DOHH2 (cell line): ENCODE results near the gene FASTK.
A peak's percentile ranks its signal among the peaks of the same experiment; 100 is the strongest.

Experiments used
- CTCF ChIP-seq: fragments of 200-600 bp; sonication (generic); IDR thresholded peaks from one replicate; pipeline ENCODE4 v1.5.1; 2014; ENCODE audit warnings: antibody characterized with exemption, mild to moderate bottlenecking, low read depth, low read length; ENCODE audit not compliant: poor library complexity, severe bottlenecking
- EZH2phosphoT487 ChIP-seq: fragments of 200-600 bp; sonication (generic); IDR thresholded peaks from 2 replicates; pipeline ENCODE4 v1.6.1; 2017; ENCODE audit warnings: borderline replicate concordance, mild to moderate bottlenecking, antibody characterized with exemption, low read length, moderate library complexity, mixed read lengths

DNA sequence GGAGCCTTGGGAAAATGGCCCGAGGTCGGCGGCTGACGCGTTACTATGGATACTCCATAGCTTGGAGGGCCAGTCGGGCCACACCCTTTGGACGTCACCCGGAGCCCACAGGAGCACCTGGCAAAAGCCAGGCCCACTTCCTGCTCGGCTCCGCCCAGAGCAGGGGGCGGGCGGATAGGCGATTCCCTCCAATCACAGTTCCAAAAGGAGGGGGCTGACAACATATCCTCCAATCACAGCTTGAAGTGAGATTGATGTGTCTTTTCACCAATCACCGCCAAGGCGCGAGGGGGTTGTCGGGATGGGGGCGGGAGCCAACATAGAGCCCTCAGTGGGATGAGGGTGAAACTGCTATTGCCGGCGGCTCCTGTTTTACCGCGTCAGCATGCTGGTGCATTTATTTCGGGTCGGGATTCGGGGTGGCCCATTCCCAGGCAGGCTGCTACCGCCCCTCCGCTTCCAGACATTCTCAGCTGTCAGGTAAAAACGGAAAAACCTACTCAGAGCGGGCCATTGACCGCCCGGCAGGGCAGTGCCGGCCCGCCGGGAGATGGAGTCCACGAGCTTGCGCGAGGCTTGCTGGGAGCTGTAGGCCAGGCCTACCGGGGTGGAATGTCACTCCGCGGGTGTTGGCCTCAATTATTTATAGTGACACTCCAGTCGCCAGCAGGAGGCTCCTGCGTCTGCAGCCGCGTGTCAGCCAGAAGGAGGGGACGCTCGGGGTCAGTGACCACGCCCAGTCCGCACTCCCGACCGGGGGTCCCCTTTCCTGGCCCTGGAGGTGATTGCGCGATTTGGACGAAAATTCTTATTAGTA lies 52.3 kb downstream of the FASTK start, which contains the start of gene ABCB8:
- TF ChIP-seq CTCF (peak; percentile 61), EZH2phosphoT487 (no peak)
